Psoas muscle (tissue), 8 donors: ENCODE results near the gene LRP5. TPM values are rescaled to one million over a fixed set of nuclear protein-coding genes. Genes with fewer than 3 reads are reported as not detected.

Experiments used
- ATAC-seq, 4 donors: fragments of 200-7000 bp; cut with Tn5 transposase; one replicate each; pipeline ENCODE4 v1.9.1; 2020; ENCODE audit warnings: moderate library complexity in 3 of 4, mild to moderate bottlenecking in 2 of 4
- DNase-seq, 2 donors: peaks; one replicate each; pipeline ENCODE4 v3.0.0-alpha.2; 2020
- H3K27ac ChIP-seq: fragments of 200-600 bp; one replicate; pipeline ENCODE4 v1.8.0; 2022
- H3K27me3 ChIP-seq, 3 donors: fragments of 200-600 bp in 1 of 3; one replicate each; pipeline versions ENCODE4 v1.6.1 to v1.8.0; 2013 to 2022; ENCODE audit warnings: low read length in 2 of 3, mild to moderate bottlenecking in 2 of 3, moderate library complexity in 1 of 3; ENCODE audit not compliant: insufficient read depth in 3 of 3
- H3K36me3 ChIP-seq, 2 donors: fragments of 200-600 bp in 1 of 2; one replicate each; pipeline versions ENCODE4 v1.6.1 to v1.8.0; 2013 to 2022; ENCODE audit warnings: low read depth in 1 of 2, mild to moderate bottlenecking in 1 of 2, moderate library complexity in 1 of 2; ENCODE audit not compliant: insufficient read depth in 1 of 2
- H3K4me1 ChIP-seq: fragments of 200-600 bp; one replicate; pipeline ENCODE4 v1.8.0; 2022
- H3K4me3 ChIP-seq: fragments of 200-600 bp; one replicate; pipeline ENCODE4 v1.8.0; 2022; ENCODE audit warnings: mild to moderate bottlenecking
- H3K9me3 ChIP-seq: fragments of 200-600 bp; one replicate; pipeline ENCODE4 v1.8.0; 2022
- WGBS, 3 donors: extraction: QIAGEN DNeasy Blood & Tissue Kit; methylation state at CpG; one replicate each; pipeline versions ENCODE4 v1.1.6 to v1.1.7; 2013; 5-methylcytosine and 5-hydroxymethylcytosine counted together
- intact Hi-C, 2 donors: fragments of 100-400 bp; cut with DNase I; formaldehyde crosslinking; loops; one replicate each; pipeline versions ENCODE4 v1.11.0 to v1.14.2; 2022
- polyA plus RNA-seq, 3 donors: library from polyadenylated mRNA; stranded (reverse); fragments of 200-250 nt; gene quantifications; one replicate each; pipeline ENCODE4 v1.2.3, GENCODE V29; 2013
- total RNA-seq, 4 donors: library from RNA; stranded (reverse); fragmentation: NEBNext Ultra II Directional in 2 of 4; extraction: Animal tissue kit (Norgen Biotek cat#: 25700) in 2 of 4; gene quantifications; one replicate each; pipeline versions ENCODE4 v1.2.1 to v1.2.4, GENCODE V29; 2021 to 2023
- TF ChIP-seq, protein P1 (sequence below): fragments of 200-600 bp; IDR thresholded peaks from one replicate; pipeline ENCODE4 v1.8.0; 2022; ENCODE audit warnings: antibody characterized with exemption
- donor health status: healthy with polysubstance abuse.
- donor health status: DM: no; HTN: no; CAD: no; lungs with moderate emphysema.
- donor health status: Bipolar disorder and iron deficiency.
- donor health status: healthy.
- donor health status: DM: yes; HTN: yes; CAD: no.
- donor health status: DM: no; HTN: no; CAD: no.
- donor health status: DM: no; HTN: no; CAD: no.
- donor health status: DM: yes; HTN: yes; CAD: no.

The LRP5 gene
- total and polyA plus RNA-seq, 7 donors = 5.3 to 19.2 (median 16.7) TPM

DNA sequence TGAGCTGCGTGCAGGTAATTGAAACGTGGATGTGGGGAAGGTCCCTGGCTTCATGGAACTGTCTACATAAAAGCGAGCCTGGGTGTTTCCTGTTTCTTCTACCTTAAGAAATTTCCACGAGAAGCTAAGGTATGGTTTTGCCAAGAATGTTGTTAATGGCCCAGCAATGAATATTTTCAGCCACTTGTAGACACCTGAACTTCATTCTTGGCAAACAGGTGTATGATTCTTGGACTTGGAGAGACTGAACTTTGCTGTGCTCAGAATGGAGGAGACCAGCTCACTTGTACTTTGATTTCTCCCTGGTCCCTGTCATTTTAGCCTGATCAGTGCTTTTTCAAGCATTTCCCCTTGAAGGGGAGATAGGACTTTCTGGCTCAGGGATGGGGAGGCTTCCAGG is 20.8 kb downstream of the LRP5 start:
- H3K9me3 ChIP-seq = no peaks in the 10 kb centered on the region
- H3K4me1 ChIP-seq = peaks cover 37% of the 10 kb centered on the region
- DNase-seq (no peak), ATAC-seq (no peak)
- TF ChIP-seq, protein P1, sequence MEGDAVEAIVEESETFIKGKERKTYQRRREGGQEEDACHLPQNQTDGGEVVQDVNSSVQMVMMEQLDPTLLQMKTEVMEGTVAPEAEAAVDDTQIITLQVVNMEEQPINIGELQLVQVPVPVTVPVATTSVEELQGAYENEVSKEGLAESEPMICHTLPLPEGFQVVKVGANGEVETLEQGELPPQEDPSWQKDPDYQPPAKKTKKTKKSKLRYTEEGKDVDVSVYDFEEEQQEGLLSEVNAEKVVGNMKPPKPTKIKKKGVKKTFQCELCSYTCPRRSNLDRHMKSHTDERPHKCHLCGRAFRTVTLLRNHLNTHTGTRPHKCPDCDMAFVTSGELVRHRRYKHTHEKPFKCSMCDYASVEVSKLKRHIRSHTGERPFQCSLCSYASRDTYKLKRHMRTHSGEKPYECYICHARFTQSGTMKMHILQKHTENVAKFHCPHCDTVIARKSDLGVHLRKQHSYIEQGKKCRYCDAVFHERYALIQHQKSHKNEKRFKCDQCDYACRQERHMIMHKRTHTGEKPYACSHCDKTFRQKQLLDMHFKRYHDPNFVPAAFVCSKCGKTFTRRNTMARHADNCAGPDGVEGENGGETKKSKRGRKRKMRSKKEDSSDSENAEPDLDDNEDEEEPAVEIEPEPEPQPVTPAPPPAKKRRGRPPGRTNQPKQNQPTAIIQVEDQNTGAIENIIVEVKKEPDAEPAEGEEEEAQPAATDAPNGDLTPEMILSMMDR = no peak
- WGBS, 3 donors = 60 to 76% (median 71%) methylated on average over 4 of the region's 4 CpGs
- H3K36me3 ChIP-seq = no peaks in the 10 kb centered on the region
- intact Hi-C loops = loop anchor here in 1 of 2 donors (5.0 kb wide), 1 partner anchor 34 kb away; no protein-coding TSS in a partner anchor
- no peak overlapping the region for H3K4me3 ChIP-seq
- H3K27me3 ChIP-seq = no peaks in the 10 kb centered on the region
- H3K27ac ChIP-seq = no peak overlapping the region

DNA sequence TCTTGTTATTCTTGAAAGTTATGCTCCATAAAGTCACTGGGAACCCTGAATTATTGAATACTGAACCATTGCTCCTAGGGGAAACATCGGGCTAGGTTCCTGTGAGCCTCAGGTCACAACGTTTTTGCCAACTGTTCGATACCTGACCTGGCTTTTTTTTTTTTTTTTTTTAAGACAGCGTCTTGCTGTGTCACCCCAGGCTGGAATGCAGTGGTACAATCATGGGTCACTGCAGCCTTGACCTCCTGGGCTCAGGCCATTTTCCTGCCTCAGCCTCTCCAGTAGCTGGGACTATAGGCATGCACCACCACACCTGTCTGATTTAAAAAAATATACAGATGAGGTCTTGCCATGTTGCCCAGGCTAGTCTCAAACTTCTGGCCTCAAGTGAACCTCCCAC is 22.5 kb downstream of the LRP5 start:
- H3K9me3 ChIP-seq = no peaks in the 10 kb centered on the region
- WGBS, 3 donors = 81 to 95% (median 83%) methylated on average over 4 of the region's 4 CpGs

DNA sequence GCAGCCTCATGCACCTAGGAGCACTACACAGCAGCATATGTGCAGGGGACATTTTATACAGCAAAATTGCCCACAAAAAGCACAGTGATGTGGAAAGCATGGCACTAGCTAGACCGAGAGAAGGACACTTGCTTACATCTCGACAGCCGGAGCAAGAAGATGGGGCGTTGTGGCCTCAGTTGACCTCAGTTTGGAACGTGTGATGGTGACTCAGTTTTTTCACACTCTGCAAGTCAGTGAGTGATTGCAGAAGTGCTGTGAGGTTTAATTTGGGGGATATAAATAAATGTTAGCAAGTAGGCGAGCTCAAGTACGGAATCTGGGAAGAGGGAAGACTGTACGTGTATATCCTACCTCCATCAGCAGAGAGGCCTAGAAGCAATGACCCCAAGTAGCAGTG is 23.3 kb downstream of the LRP5 start:
- peaks cover 30% of the 10 kb centered on the region for H3K4me1 ChIP-seq
- no peaks in the 10 kb centered on the region for H3K36me3 ChIP-seq
- 48 to 72% (median 49%) methylated on average over 8 of the region's 8 CpGs for WGBS, 3 donors
- H3K27ac ChIP-seq = no peak overlapping the region
- no peaks in the 10 kb centered on the region for H3K9me3 ChIP-seq
- intact Hi-C loops = no loop called here
- no peaks in the 10 kb centered on the region for H3K27me3 ChIP-seq
- TF ChIP-seq, protein P1 = no peak
- no peak overlapping the region for H3K4me3 ChIP-seq
- ATAC-seq = peak in 3 of 4 donors; percentile 30 to 77 (median 64)
- no peak for DNase-seq

More for the DNA sequence above, 22.5 kb downstream of the LRP5 start:
- no peak for ATAC-seq
- no peak for DNase-seq
- TF ChIP-seq, protein P1 = no peak
- no peak overlapping the region for H3K4me3 ChIP-seq
- H3K27ac ChIP-seq = no peak overlapping the region
- H3K36me3 ChIP-seq = no peaks in the 10 kb centered on the region
- no peaks in the 10 kb centered on the region for H3K27me3 ChIP-seq
- intact Hi-C loops = loop anchor here in 1 of 2 donors (5.0 kb wide), 1 partner anchor 32 kb away; no protein-coding TSS in a partner anchor
- peaks cover 32% of the 10 kb centered on the region for H3K4me1 ChIP-seq

DNA sequence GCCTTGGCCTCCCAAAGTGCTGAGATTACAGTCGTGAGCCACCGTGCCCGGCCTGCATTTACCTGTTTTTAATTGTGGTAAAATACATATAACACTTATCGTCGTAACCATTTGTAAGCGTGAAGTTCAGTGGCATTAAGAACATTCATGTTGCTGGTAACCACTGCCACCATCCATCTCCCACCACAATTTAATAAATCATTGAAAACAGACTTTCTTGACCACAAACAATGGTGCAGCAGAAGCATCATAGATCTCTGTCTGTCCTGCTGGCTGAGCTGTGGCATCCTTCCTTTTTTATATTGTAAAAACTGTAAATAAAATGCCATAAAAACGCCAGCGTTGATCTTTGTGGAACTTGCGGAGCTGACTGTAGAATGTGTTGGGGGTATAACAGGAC is 24.3 kb downstream of the LRP5 start:
- Histone ChIP-seq H3K4me3 (no peak overlapping the region), H3K9me3 (no peaks in the 10 kb centered on the region), H3K27ac (no peak overlapping the region), H3K4me1 (peaks cover 29% of the 10 kb centered on the region), H3K27me3 (no peaks in the 10 kb centered on the region), H3K36me3 (no peaks in the 10 kb centered on the region)
- ATAC-seq (no peak), DNase-seq (no peak)
- intact Hi-C loops = no loop called here
- 79 to 91% (median 81%) methylated on average over 9 of the region's 9 CpGs for WGBS, 3 donors
- TF ChIP-seq, protein P1 = no peak

DNA sequence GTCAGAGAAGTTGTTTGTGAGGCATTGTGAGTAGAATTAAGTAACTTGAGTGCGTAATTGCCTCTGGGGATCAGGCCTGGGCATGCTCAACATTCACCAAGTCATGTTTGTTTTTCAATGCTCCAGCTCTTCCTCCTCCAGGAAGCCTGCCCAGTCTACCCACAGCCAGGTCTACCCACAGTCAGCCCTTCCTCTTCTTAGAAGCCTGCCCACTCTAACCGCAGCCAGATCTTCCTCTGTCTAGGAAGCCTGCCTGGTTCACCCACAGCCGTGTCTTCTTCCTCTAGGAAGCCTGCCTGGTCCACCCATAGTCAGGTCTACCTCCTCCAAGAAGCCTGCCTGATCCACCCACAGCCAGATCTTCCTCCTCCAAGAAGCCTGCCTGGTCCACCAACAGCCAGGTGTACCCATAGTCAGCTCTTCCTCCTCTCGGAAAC is 25.0 kb downstream of the LRP5 start:
- WGBS, 3 donors = 65 to 84% (median 79%) methylated on average over 4 of the region's 4 CpGs
- no peak for DNase-seq

More for the DNA sequence above, 25.0 kb downstream of the LRP5 start:
- Histone ChIP-seq H3K9me3 (no peaks in the 10 kb centered on the region), H3K4me1 (peaks cover 33% of the 10 kb centered on the region), H3K4me3 (no peak overlapping the region), H3K27me3 (peaks cover 0 to 2% (median 0%) of the 10 kb centered on the region in 3 donors), H3K27ac (no peak overlapping the region), H3K36me3 (no peaks in the 10 kb centered on the region)
- TF ChIP-seq, protein P1 = no peak
- peak in 2 of 4 donors; percentile 11 to 27 for ATAC-seq
- intact Hi-C loops = no loop called here
